Measurements from ENCODE around the gene TAF11L13. TPM values are rescaled to one million over a fixed set of nuclear protein-coding genes. Genes with fewer than 3 reads are reported as not detected.

The TAF11L13 gene
- total RNA-seq, 1 experiment from 2014 or later, result not detected

GRCh38 chr5:17670353-17670752, 38.5 kb downstream of the TAF11L13 start:
- H3K4me3 ChIP-seq (ENCODE audit: low read depth, low read length, poor library complexity, severe bottlenecking), result no peak overlapping the region
- H3K27ac ChIP-seq (ENCODE audit: low read depth, low read length, poor library complexity, severe bottlenecking), result no peak overlapping the region
- ChIA-PET POLR2A (ENCODE audit: low non-redundant PET) (no interaction called here), CTCF (no interaction called here)
- H3K27me3 ChIP-seq (replicated peaks; ENCODE audit: insufficient read depth, low read depth, low read length, poor library complexity), result no peaks in the 10 kb centered on the region
- BruUV-seq (replicated peaks), result no TSS peak
- no peak for DNase-seq (ENCODE audit: low spot score)
- intact Hi-C loops (cut with micrococcal nuclease; ENCODE audit: unreplicated experiment), result no loop called here
- H3K9me3 ChIP-seq (ENCODE audit: low read depth, low read length, poor library complexity, severe bottlenecking), result no peaks in the 10 kb centered on the region
- no peak for TF ChIP-seq EZH2 (IDR thresholded peaks at IDR 0.05; ENCODE audit: borderline replicate concordance, low read depth, low read length, poor library complexity, severe bottlenecking)
- TF ChIP-seq CTCF (conservative IDR thresholded peaks at IDR 0.05; ENCODE audit: low read depth, low read length), result no peak
- no peaks in the 10 kb centered on the region for H3K36me3 ChIP-seq (ENCODE audit: insufficient read depth, low read length, poor library complexity, severe bottlenecking)
- no peaks in the 10 kb centered on the region for H3K4me1 ChIP-seq (ENCODE audit: insufficient read depth, low read length, poor library complexity, severe bottlenecking)

DNA sequence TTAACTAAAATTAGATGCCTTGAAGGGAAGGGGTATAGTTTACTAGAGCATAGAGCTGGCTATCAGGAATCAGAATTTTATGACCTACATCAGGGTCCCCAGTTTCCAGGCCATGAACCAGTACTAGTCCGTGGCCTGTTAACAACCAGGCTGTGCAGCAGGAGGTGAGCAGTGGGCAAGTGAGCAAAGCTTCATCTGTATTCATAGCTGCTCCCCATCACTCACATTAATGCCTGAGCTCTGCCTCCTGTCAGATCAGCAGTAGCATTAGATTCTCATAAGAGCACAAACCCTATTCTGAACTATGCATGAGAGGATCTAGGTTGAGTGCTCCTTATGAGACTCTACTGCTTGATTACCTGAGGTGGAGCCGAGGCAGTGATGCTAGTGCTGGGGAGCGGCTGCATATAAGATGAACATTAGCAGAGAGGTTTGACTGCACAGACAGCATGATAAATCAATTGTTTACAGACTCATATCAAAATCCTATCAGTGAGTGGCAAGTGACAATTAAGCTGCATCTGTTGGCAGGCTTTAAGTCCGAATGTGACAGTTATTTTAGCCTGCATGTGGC, 47.0 kb downstream of the TAF11L13 start:
- intact Hi-C loops (cut with micrococcal nuclease; ENCODE audit: unreplicated experiment), result no loop called here
- CTCF ChIA-PET, result no interaction called here
- DNase-seq (ENCODE audit: low spot score), result no peak
- H3K4me3 ChIP-seq (ENCODE audit: low read depth, low read length, poor library complexity, severe bottlenecking), result no peak overlapping the region
- no peaks in the 10 kb centered on the region for H3K36me3 ChIP-seq (ENCODE audit: insufficient read depth, low read length, poor library complexity, severe bottlenecking)
- H3K27me3 ChIP-seq (replicated peaks; ENCODE audit: insufficient read depth, low read depth, low read length, poor library complexity), result no peaks in the 10 kb centered on the region
- H3K27ac ChIP-seq (ENCODE audit: low read depth, low read length, poor library complexity, severe bottlenecking), result no peak overlapping the region
- no peaks in the 10 kb centered on the region for H3K4me1 ChIP-seq (ENCODE audit: insufficient read depth, low read length, poor library complexity, severe bottlenecking)
- no peaks in the 10 kb centered on the region for H3K9me3 ChIP-seq (ENCODE audit: low read depth, low read length, poor library complexity, severe bottlenecking)
- no TSS peak for BruUV-seq (replicated peaks)
- POLR2A ChIA-PET (ENCODE audit: low non-redundant PET), result no interaction called here
- no peak for TF ChIP-seq EZH2 (IDR thresholded peaks at IDR 0.05; ENCODE audit: borderline replicate concordance, low read depth, low read length, poor library complexity, severe bottlenecking)
- no peak for TF ChIP-seq CTCF (conservative IDR thresholded peaks at IDR 0.05; ENCODE audit: low read depth, low read length)

DNA sequence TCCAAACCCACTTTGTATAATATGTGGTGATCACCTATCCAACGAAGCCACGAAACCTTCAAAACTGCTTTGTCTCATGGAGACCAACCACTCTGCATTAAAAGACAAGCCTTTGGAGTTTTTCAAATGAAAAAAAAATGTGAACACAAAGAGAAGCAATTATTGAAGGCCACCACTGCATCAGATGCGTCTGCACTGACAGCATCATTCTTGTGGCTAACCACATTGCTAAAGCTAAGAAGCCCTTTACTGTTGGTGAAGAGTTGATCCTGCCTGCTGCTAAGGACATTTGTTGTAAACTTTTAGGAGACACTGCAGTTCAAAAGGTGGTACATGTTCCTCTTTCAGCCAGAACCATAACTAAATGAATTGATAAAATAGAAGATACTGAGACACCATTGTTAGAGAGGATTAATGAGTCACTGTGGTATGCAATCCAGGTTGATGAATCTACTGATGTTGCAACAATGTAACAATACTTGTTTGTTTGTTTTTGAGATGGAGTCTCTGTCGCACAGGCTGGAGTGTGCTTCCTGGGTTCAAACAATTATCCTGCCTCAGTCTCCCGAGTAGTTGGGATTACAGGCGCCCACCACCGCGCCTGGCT, 47.8 kb downstream of the TAF11L13 start:
- ChIA-PET CTCF (no interaction called here), POLR2A (ENCODE audit: low non-redundant PET) (no interaction called here)
- no TSS peak for BruUV-seq (replicated peaks)
- no peak for TF ChIP-seq CTCF (conservative IDR thresholded peaks at IDR 0.05; ENCODE audit: low read depth, low read length)
- TF ChIP-seq EZH2 (IDR thresholded peaks at IDR 0.05; ENCODE audit: borderline replicate concordance, low read depth, low read length, poor library complexity, severe bottlenecking), result no peak
- intact Hi-C loops (cut with micrococcal nuclease; ENCODE audit: unreplicated experiment), result no loop called here
- Histone ChIP-seq H3K9me3 (ENCODE audit: low read depth, low read length, poor library complexity, severe bottlenecking) (no peaks in the 10 kb centered on the region), H3K36me3 (ENCODE audit: insufficient read depth, low read length, poor library complexity, severe bottlenecking) (no peaks in the 10 kb centered on the region), H3K4me1 (ENCODE audit: insufficient read depth, low read length, poor library complexity, severe bottlenecking) (no peaks in the 10 kb centered on the region), H3K27me3 (replicated peaks; ENCODE audit: insufficient read depth, low read depth, low read length, poor library complexity) (no peaks in the 10 kb centered on the region), H3K27ac (ENCODE audit: low read depth, low read length, poor library complexity, severe bottlenecking) (no peak overlapping the region), H3K4me3 (ENCODE audit: low read depth, low read length, poor library complexity, severe bottlenecking) (no peak overlapping the region)
- no peak for DNase-seq (ENCODE audit: low spot score)

All from A673 (cell line).